ENCODE results near the gene PDE4B.
"Not testable (repeated sequence)": the region's sequence is repeated elsewhere in the genome, so short reads cannot be mapped to it uniquely, and the experiment has no call there.

Gene PDE4B

GRCh38 chr1:66069976-66070876, 277.5 kb downstream of the PDE4B start:
- no peak for DNase-seq

- DNase-seq = no peak
Measured at GRCh38 chr1:66073388-66073787, 280.7 kb downstream of the PDE4B start.

GRCh38 chr1:66074147-66074546, 281.5 kb downstream of the PDE4B start:
- no peak for DNase-seq

- peak in 1 of 2 experiments; percentile 2 for DNase-seq
Measured at GRCh38 chr1:66078412-66078811, 285.7 kb downstream of the PDE4B start.

- DNase-seq = no peak
Measured at GRCh38 chr1:66083003-66083402, 290.3 kb downstream of the PDE4B start.

GRCh38 chr1:66084442-66084841, 291.7 kb downstream of the PDE4B start:
- no peak for DNase-seq

GRCh38 chr1:66085600-66085999, 292.9 kb downstream of the PDE4B start:
- no peak for DNase-seq

GRCh38 chr1:66088787-66089186, 296.1 kb downstream of the PDE4B start:
- DNase-seq = no peak

- no peak for DNase-seq
Measured at GRCh38 chr1:66090859-66091457, 298.3 kb downstream of the PDE4B start.

GRCh38 chr1:66095190-66095589, 302.5 kb downstream of the PDE4B start:
- DNase-seq = no peak

GRCh38 chr1:66100959-66101358, 308.3 kb downstream of the PDE4B start:
- DNase-seq = not testable (repeated sequence)

- not testable (repeated sequence) for DNase-seq
Measured at GRCh38 chr1:66104076-66104475, 311.4 kb downstream of the PDE4B start.

GRCh38 chr1:66108624-66109023, 315.9 kb downstream of the PDE4B start:
- DNase-seq = no peak

- DNase-seq = no peak
Measured at GRCh38 chr1:66112744-66113400, 320.2 kb downstream of the PDE4B start.

GRCh38 chr1:66119148-66119547, 326.5 kb downstream of the PDE4B start:
- no peak for DNase-seq

GRCh38 chr1:66124670-66125069, 332.0 kb downstream of the PDE4B start:
- no peak for DNase-seq

GRCh38 chr1:66128641-66129040, 335.9 kb downstream of the PDE4B start:
- DNase-seq = not testable (repeated sequence)

GRCh38 chr1:66132324-66132723, 339.6 kb downstream of the PDE4B start:
- no peak for DNase-seq

GRCh38 chr1:66134004-66134403, 341.3 kb downstream of the PDE4B start:
- no peak for DNase-seq

- DNase-seq = no peak
Measured at GRCh38 chr1:66135161-66135560, 342.5 kb downstream of the PDE4B start.

- not testable (repeated sequence) for DNase-seq
Measured at GRCh38 chr1:66136423-66136822, 343.7 kb downstream of the PDE4B start.

GRCh38 chr1:66137235-66137634, 344.5 kb downstream of the PDE4B start:
- no peak for DNase-seq

GRCh38 chr1:66138613-66139012, 345.9 kb downstream of the PDE4B start:
- no peak for DNase-seq

GRCh38 chr1:66140072-66140471, 347.4 kb downstream of the PDE4B start:
- DNase-seq = no peak
